Fibroblast of villous mesenchyme (primary cell): ENCODE measurements around the gene GPR63. TPM values are rescaled to one million over a fixed set of nuclear protein-coding genes. Genes with fewer than 3 reads are reported as not detected.

Source experiments
- DNase-seq: peaks from one replicate; pipeline ENCODE4 v3.0.0-alpha.2; 2010; ENCODE audit warnings: low read depth
- H3K4me3 ChIP-seq: 2 replicates; pipeline ENCODE4 v1.5.1; 2011; ENCODE audit warnings: low read depth, mild to moderate bottlenecking, low read length
- total RNA-seq: library from RNA; depleted of rRNA; stranded (reverse); fragments of >200 nt; gene quantifications from 2 replicates; pipeline ENCODE4 v1.2.3, GENCODE V29; 2012
- TF ChIP-seq, protein P1 (sequence below): IDR thresholded peaks from 2 replicates; pipeline ENCODE4 v1.5.1; 2012; ENCODE audit warnings: low read depth, mild to moderate bottlenecking, low read length; ENCODE audit not compliant: insufficient read depth

Gene GPR63
- total RNA-seq, 1 donor = under 0.01 TPM

DNA sequence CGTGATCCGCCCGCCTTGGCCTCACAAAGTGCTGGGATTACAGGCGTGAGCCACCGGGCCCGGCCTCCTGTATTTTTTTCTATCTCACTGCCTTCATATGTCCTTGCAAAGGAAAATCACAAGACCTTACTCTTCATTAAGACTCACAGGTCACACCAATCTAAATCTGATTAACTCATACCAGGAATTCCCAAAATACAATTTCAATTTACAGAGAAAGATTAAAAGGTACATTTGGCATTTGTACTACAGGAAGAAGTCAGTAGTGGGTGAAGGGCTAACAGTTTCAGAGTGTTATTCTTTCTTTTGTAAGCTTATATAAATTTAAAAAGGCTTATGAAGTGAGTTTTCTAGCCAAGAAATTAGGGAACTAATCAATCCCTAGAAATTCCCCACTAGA is 87.4 kb downstream of the GPR63 start:
- no peak for DNase-seq
- H3K4me3 ChIP-seq = no peak overlapping the region
- TF ChIP-seq, protein P1, sequence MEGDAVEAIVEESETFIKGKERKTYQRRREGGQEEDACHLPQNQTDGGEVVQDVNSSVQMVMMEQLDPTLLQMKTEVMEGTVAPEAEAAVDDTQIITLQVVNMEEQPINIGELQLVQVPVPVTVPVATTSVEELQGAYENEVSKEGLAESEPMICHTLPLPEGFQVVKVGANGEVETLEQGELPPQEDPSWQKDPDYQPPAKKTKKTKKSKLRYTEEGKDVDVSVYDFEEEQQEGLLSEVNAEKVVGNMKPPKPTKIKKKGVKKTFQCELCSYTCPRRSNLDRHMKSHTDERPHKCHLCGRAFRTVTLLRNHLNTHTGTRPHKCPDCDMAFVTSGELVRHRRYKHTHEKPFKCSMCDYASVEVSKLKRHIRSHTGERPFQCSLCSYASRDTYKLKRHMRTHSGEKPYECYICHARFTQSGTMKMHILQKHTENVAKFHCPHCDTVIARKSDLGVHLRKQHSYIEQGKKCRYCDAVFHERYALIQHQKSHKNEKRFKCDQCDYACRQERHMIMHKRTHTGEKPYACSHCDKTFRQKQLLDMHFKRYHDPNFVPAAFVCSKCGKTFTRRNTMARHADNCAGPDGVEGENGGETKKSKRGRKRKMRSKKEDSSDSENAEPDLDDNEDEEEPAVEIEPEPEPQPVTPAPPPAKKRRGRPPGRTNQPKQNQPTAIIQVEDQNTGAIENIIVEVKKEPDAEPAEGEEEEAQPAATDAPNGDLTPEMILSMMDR = no peak

Other genes starting within 250 kb of the GPR63 start
- gene NDUFAF4, start 60.4 kb upstream of the GPR63 start, total RNA-seq = 4.8 and 11.7 TPM in 2 replicates
- gene KLHL32, start 87.3 kb upstream of the GPR63 start, total RNA-seq = 0.32 TPM in 1 of 2 replicates, not detected in the other